HG03354 (cell line): ENCODE data around the gene SSBP3.
"Not testable (repeated sequence)": the region's sequence is repeated elsewhere in the genome, so short reads cannot be mapped to it uniquely, and the experiment has no call there.

ENCODE experiments used
- ATAC-seq: cut with Tn5 transposase; IDR thresholded peaks from one replicate; pipeline ENCODE4 v1.9.1; 2021; ENCODE audit warnings: mild to moderate bottlenecking; ENCODE audit not compliant: unreplicated experiment, poor library complexity, severe bottlenecking

SSBP3 gene

GRCh38 chr1:54239631-54240031 lies 166.6 kb downstream of the SSBP3 start:
- no peak for ATAC-seq

GRCh38 chr1:54239035-54239383 lies 167.2 kb downstream of the SSBP3 start:
- ATAC-seq: no peak

GRCh38 chr1:54238353-54239034 lies 167.7 kb downstream of the SSBP3 start:
- ATAC-seq: no peak

- ATAC-seq: no peak
These were observed 168.6 kb downstream of the SSBP3 start for GRCh38 chr1:54237586-54237985.

- no peak for ATAC-seq
These were observed 171.9 kb downstream of the SSBP3 start for GRCh38 chr1:54234284-54234683.

- not testable (repeated sequence) for ATAC-seq
These were observed 173.0 kb downstream of the SSBP3 start for GRCh38 chr1:54233196-54233595.

GRCh38 chr1:54230507-54231339 lies 175.5 kb downstream of the SSBP3 start:
- no peak for ATAC-seq

GRCh38 chr1:54229281-54229891 lies 176.8 kb downstream of the SSBP3 start:
- no peak for ATAC-seq

GRCh38 chr1:54228638-54229079 lies 177.5 kb downstream of the SSBP3 start:
- ATAC-seq: no peak

GRCh38 chr1:54227891-54228310 lies 178.3 kb downstream of the SSBP3 start:
- no peak for ATAC-seq

- ATAC-seq: no peak
These were observed 179.0 kb downstream of the SSBP3 start for GRCh38 chr1:54227091-54227602.

GRCh38 chr1:54225986-54226559 lies 180.1 kb downstream of the SSBP3 start:
- no peak for ATAC-seq

- ATAC-seq: no peak
These were observed 180.8 kb downstream of the SSBP3 start for GRCh38 chr1:54225378-54225777.

GRCh38 chr1:54224233-54224632 lies 182.0 kb downstream of the SSBP3 start:
- no peak for ATAC-seq

GRCh38 chr1:54223441-54224202 lies 182.6 kb downstream of the SSBP3 start:
- no peak for ATAC-seq

GRCh38 chr1:54222711-54223110 lies 183.5 kb downstream of the SSBP3 start:
- no peak for ATAC-seq

GRCh38 chr1:54221867-54222484 lies 184.2 kb downstream of the SSBP3 start:
- ATAC-seq: no peak

GRCh38 chr1:54221113-54221834 lies 184.9 kb downstream of the SSBP3 start:
- ATAC-seq: no peak
